ENCODE results near the gene SLC25A21.
"Not testable (repeated sequence)": the region's sequence is repeated elsewhere in the genome, so short reads cannot be mapped to it uniquely, and the experiment has no call there.

The SLC25A21 gene

DNA sequence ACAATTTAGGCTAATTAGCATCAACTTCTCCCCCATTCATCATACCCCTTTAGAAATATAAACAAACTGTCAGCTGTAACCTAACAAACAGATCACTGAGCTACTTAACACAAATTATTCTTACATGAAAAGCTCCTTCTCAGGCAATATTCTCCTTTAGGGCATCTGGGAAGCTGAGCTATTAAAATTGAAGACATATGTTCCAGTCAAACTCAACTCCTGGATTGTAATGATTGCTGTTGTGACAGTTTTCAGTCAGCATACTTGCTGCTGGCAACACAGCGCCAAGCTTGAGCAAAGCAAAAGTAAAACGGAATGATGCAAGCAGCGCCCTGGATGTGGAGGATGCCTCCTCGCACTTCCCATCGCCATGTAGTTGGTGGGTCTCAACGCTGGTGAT lies 82.4 kb downstream of the SLC25A21 start:
- no peak for DNase-seq (ENCODE audit: low read depth in 1 of 2, low spot score in 1 of 2)

DNA sequence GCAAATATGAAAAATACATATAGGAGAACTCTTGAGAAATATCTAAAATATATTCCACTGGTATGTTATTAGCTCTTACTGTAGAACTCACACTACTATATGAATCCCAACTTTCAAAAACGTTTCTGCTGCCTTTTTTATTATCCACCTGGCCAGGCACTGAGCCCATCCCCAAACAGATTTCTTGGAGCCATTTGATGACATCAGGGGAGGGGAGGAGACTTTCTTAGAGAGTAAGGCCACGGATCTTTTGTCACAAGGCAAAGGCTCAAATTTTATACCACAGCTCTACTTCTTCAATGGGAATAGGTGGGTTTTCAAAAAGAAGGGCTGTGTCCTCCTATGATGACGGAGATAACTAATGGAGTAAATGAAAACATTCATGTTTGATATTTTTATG lies 83.0 kb downstream of the SLC25A21 start:
- no peak for DNase-seq (ENCODE audit: low read depth in 1 of 2, low spot score in 1 of 2)

DNA sequence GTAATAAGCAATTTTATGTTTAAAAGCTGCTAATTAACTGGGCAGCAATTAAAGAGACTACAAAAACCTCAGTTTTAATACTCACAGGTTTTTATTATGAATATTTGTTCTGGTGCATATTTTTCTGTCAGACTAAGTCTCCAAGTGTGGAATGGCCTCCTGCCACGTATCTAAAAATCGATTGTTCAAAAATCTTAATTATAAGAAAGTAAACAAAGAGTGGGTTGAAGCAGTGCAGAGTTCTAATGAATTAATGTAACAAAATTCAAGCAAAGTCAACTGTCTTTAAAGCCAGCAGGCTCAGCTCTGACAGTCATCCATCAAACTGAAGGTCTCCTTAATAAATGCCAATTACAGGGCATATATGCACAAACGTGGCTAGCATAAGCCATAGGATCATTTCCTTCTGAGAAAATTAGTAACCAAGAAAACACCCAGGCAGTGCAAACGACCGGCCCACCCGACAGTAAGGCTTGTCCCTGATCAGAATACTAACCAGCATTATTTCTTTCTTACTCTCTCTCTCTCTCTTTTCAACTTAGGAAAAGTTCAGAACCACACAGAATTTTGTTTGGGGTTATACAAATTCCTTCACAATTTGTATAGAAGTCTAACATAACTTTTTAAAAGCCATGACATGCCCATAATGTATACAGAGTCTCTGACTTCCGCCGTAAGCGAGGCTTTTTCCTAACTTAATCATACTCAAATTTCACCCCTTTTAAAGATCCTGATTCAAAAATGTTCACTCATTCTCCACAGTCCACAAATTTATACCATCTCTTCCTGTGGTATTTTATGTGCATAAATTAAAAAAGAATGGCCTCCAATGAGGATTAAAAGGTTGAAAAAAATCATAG lies 83.8 kb downstream of the SLC25A21 start:
- DNase-seq (ENCODE audit: low read depth in 1 of 2, low spot score in 1 of 2) = no peak

DNA sequence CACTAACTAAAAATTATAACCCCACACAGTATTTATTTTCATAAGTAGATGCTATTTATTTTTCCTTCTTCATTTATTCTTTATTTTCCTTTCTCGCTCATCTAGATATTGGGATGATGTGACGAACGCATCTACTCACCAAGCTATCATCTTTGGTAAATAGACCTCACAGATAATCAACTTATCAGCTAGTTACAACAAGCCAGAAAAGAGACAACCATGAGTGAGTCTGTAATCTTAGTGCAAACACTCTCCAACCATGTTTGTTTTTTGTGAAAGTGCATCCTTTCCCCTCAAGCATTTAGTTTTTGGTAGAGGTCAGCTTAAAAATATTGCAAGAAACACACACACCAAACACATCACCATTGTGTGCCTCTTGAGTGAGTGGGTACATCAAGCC lies 84.9 kb downstream of the SLC25A21 start:
- no peak for DNase-seq (ENCODE audit: low read depth in 1 of 2, low spot score in 1 of 2)

DNA sequence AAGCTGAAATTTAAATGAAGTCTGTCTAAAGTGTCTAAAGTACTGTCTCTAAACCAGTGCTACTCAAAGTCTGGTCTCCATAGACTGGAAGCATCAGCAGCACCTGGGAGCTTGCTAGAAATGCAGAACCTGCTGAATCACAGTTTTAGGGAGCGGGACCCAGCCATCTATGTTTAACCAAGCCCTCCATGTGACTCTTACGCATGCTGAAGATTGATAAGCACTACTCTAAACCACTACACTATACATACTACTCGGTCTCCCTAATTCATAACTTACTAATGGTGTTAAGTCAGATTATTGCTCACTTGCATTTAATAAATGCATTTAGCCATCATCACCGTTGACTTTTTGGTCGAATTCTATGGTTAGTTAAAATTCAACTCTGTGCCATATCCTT lies 88.8 kb downstream of the SLC25A21 start:
- DNase-seq (ENCODE audit: low read depth in 1 of 2, low spot score in 1 of 2) = no peak

DNA sequence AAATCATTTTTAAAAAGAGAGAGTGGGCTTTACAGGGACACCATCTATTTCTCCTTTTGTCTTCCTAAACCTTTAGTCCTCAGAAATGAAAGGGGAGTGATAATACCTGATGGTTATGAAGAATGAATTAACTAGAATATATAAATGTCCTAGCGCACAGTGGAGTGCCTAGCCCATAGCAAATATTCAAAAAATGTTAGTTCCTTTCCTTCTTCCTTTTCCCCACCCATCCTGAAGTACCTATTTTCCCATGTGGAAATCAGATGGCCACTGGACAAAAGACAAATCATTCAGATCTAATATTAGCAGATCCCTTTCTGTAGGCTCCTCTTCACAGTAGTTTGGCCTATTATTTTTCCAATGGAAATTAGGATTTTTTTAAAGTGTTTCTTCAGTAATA lies 90.0 kb downstream of the SLC25A21 start:
- DNase-seq (ENCODE audit: low read depth in 1 of 2, low spot score in 1 of 2) = no peak

DNA sequence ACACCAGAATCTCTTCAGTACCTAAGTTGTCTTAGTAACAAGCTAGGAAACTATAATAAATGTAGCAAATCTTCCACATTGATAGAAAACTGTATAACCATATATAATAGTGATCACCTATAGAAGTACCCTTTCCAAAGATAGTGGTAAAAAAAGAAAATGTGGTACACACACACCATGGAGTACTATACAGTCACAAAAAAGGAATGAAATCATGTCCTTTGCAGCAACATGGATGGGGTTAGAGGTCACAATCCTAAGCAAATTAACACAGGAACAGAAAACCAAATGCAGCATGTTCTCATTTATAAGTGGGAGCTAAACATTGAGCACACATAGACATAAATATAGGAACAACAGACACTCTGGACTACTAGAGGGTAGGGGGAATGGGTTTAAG lies 90.5 kb downstream of the SLC25A21 start:
- DNase-seq (ENCODE audit: low read depth in 1 of 2, low spot score in 1 of 2) = no peak

DNA sequence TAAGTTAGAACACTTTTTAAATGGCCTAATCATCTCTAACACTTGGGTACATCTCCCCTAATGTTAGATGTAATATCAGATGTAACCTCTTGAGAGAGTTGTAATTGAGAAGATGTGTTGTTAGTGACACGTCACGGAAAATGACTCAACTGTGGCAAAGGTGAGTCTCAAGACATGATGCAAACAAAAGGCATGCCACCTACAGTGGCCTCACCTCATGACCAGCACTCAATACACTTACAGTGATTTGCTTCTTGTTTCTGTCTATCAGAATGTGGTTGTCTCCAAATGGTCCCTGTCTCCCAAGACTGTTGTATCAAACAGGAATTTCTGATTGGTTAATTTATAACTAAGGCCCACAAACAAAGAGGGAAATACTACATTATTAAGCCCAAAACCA lies 91.2 kb downstream of the SLC25A21 start:
- no peak for DNase-seq (ENCODE audit: low read depth in 1 of 2, low spot score in 1 of 2)

DNA sequence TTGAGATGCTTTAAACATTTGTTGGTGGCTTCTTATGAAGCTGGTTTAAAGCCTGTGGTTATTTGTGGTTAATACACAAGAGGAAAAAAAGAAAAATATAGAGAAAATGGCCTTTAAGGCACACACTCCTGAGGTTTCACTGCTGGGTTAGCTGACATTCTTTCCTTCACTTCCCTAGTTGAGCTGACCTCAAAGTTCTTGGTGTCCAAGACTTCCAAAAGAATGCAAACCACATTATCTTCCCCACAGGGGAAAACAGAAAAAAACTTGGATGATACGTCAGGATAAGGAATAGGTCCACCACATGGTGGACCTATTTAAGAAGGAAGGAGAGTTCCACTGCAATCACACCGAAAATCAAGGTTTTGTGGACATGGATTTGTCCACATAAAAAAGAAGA lies 94.3 kb downstream of the SLC25A21 start:
- DNase-seq (ENCODE audit: low read depth in 1 of 2, low spot score in 1 of 2) = no peak

DNA sequence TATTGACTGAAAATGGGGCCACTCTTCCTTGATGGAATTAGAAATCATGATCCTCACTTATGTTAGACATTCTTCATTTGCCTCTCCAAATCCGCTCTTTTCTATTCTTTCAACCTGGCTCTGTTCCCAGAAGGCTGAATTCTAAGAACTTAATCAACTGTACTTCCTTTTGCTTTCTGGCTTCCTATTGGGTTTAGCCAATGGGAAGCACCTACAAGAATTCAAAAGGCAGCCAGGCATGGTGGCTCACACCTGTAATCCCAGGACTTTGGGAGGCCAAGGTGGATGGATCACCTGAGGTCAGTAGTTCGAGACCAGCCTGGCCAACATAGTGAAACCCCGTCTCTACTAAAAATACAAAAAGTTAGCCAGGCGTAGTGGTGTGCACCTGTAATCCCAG lies 98.1 kb downstream of the SLC25A21 start:
- DNase-seq (ENCODE audit: low read depth in 1 of 2, low spot score in 1 of 2) = not testable (repeated sequence)

DNA sequence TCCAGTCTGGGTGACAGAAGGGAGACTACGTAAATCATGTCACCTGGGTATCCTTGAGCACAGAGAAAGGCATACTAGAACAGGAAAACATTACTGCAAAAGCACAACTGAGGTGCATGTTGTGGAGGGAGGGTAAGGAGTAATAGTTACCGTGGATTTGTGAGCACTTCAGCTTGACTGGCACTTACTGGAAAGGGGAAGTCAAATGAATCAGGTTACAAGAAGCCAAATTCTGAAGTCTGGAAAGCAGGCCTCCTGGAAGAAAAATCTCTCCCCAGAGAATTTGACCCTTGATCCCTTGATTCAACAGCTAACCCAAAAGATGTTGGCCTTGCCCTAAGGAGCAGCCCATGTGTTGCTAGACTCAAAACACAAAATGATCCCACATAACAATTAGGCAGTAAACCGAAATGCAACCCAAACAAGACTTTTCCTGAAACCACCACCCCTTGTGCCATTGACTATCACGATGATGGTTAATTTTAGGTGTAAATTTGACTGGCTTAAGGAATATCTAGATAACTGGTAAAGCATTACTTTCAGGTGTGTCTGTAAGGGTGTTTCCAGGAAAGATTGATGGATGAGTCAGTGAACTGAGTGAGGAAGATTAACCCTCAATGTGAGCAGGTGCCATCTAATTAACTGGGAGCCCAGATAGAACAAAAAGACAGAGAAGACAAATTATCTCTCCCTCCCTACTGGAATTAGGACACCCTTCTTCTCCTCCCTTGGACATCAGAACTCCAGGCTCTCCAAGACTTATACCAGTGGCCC lies 108.8 kb downstream of the SLC25A21 start:
- no peak for DNase-seq (ENCODE audit: low read depth in 1 of 2, low spot score in 1 of 2)

DNA sequence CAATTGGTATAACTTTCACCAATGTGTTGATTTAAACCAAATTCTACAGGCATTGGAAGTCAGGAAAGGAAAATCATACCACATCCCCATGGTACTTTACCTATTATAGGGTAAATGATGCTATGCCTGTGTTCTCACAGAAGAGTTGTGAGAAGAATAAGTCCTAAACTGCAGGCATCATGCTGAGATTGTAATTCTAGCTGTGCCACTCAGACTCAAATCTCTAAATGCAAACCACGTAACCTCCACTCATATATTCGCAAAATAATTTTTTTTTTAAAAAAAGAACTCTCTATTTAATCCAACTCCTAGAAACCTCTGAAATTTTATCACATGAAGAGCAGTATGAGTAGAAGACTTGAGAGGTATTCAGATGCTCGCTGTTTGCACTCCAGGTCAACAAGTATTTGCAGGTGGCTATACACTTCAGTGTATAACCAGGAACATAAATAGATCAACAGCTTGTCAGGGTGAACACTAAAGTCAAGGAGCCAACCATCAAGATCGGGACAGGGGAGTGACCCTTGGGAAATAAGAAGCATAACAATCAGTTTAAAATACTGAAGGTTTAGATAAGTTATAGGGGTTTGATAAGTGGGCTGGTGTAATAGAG lies 110.1 kb downstream of the SLC25A21 start:
- no peak for DNase-seq (ENCODE audit: low read depth in 1 of 2, low spot score in 1 of 2)

DNA sequence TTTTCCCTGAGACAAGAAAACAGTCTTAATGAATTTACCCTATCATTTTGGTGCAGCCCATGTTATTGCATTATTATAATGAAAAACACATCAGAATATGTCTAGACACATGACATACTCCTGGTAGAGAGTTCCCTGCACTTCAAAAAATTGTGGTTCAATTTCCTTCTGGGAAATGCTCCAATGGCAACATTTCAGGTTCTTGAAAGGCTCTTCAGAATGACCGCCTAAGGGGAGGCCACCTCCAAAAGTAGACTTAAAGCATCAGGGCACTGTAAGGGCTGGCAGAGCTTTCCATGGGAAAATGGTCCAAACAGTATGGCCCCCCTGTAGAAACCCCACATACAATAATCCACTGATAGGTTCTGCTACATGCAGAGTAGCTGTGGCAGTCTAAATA lies 110.7 kb downstream of the SLC25A21 start:
- no peak for DNase-seq (ENCODE audit: low read depth in 1 of 2, low spot score in 1 of 2)

DNA sequence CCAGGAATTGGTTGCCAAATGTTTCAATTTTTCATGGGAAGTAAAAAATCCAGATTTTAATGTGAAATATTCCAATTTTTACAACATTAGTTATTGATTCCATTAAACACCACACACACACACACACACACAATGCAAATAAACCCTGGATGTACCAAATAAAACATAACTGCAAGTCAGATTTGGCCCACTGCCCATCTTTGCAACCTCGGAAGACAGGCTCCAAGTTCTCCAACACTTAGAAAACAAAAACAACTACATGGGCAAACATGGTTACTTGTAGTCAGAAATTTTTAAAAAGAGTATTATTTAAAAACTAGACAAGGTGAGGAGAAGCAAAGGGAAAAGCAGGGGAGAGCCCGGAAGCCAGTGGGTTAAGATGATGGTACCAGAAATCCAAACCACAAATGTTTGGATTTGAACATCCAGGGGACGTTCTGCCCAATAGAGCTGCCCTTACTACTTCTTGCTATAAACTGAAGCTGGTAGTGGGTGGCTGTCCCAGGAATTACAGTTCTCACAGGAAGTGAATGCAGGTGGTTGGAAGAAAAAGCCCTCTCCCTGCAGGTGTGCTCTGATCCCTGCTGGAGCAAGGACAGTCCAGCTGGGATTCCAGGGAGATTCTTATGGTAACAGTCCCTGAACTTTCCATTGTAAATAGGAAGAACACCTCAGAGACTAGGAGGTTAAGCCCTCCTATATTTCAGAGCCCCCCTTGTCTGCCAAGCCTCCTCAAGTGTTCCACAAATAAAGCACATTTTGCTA lies 111.7 kb downstream of the SLC25A21 start:
- no peak for DNase-seq (ENCODE audit: low read depth in 1 of 2, low spot score in 1 of 2)

DNA sequence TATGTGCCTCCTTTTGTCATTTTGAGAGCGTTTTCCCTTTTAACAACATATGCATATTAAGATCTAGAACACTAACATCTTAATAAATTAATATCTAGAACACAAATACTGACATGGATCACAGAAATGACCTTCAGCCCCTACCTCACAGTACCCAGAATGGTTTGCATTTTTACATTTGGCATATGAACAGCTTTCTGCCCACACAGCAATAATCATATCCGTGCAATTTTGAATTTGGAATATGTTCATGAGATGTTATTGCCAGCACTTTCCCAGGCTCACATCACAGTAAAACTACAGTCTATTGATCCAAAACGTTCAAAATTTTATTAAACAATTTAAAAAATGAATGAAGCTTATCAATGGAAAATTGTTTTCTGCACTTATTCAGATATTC lies 114.6 kb downstream of the SLC25A21 start:
- DNase-seq (ENCODE audit: low read depth in 1 of 2, low spot score in 1 of 2) = no peak

DNA sequence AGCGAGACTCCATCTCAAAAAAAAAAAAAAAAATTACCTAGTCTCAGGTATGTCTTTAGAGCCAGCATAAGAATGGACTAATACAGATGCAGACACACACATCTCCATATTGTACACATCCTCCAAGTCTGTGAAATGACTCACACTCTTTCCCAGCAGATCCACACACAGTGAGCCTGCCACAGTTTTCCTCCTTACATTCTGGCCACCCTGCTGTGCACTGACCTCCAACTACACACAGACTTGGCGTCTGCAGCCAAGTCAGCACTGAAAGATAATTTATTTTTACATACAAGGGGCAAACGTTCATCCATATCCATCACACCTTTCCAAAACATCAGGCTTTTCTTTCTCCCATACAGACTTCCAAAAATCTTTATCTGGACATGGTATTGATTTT lies 115.9 kb downstream of the SLC25A21 start:
- DNase-seq (ENCODE audit: low read depth in 1 of 2, low spot score in 1 of 2) = no peak

DNA sequence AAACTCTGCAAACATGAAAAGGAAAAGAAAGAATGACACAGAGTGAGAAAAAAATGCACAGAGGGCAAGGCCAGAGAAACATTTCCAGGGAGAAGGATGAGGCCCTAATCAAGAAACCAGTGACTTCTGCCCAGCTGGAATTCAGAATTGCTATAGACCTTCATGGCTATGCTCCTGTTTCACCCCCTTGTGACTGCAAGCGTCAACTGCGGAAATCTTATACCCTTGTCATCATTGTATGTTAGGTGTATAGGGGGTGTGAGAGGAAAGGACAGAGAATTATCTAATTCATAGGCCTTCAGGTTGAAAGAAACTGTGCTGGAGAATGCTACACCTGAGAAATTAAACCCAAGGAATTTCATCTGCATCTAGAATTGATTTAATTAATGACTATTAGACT lies 117.5 kb downstream of the SLC25A21 start:
- no peak for DNase-seq (ENCODE audit: low read depth in 1 of 2, low spot score in 1 of 2)

DNA sequence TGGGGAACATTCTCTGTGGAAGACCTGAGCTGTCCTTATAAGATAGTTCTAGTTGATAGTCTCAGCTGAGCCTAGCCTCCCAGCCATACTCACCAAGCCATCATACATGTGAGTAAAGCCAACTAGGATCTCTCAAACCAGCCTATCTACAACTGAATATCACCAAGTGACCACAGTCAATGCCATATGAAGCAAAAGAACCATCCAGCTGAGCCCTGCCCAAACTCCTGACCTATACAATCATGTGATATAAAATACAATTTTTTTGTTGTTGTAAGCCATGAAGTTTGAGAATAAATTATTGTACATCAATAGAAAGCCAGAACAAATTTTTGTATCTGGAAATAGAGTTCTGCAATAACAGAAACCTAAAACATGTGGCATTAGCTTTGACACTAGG lies 118.3 kb downstream of the SLC25A21 start:
- no peak for DNase-seq (ENCODE audit: low read depth in 1 of 2, low spot score in 1 of 2)

DNA sequence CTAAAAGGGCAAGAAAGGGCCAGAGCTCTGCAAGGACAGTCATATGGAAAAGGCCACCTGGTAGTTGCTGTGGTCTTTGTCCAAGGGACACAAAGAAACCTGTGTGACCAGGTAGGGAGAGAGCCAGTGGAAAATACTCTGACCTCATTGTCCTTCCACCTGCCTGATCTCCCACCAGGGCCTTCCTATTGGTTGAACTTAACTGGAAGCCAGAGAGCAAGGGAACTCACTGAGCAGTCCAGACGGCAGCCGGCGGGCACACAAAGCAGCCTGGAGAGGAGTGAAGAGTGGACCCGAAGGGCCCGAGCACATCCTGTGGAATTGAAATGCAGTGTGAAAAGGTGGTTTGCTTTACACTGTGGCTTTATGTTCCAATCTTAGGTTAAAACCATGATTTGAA lies 120.7 kb downstream of the SLC25A21 start:
- no peak for DNase-seq (ENCODE audit: low read depth in 1 of 2, low spot score in 1 of 2)

DNA sequence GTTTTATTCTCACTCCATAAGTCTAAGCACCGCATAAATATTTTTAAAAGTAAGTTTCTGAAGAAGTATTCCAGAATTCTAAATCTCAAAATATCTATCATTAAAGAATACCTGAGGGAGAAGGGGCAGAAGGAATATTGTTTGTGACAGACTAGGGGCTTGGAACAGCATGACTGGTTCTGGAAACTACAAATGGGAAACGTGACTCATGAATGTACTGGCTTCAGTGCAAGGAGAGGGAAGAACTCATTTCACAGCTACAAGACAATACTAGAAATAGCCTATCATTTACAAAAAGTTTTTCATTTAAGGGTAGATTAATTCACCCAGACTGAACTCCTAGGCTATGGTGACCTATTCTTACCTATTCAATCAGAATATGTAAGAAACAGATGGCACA lies 121.3 kb downstream of the SLC25A21 start:
- no peak for DNase-seq (ENCODE audit: low read depth in 1 of 2, low spot score in 1 of 2)

DNA sequence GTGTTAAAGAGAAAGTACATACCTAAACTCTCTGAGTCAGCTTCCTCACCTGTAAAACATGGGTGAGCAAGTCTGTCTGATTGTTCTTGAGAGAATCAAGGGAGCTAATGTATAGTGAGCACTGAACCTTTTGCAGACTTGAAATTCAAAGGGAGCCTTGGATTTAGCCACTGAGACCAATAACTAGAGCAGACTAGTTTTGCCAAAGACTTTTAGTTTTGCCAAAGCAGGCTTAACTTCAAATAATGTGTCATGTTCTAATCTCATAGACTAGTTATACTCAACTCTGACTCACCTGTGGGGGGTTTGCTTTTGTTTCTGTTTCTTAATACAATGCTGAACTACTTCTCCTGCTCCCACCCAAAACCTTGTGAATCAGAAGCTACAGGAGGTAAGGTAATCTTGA lies 123.7 kb downstream of the SLC25A21 start:
- DNase-seq (ENCODE audit: low read depth in 1 of 2, low spot score in 1 of 2) = no peak

Measured in stimulated activated CD4-positive, alpha-beta T cell treated with anti-CD3 and anti-CD28 coated beads, Interleukin-15, amount 100 ng/mL, for 1 hour (primary cell).